ENCODE data around the gene FSTL4.

DNA sequence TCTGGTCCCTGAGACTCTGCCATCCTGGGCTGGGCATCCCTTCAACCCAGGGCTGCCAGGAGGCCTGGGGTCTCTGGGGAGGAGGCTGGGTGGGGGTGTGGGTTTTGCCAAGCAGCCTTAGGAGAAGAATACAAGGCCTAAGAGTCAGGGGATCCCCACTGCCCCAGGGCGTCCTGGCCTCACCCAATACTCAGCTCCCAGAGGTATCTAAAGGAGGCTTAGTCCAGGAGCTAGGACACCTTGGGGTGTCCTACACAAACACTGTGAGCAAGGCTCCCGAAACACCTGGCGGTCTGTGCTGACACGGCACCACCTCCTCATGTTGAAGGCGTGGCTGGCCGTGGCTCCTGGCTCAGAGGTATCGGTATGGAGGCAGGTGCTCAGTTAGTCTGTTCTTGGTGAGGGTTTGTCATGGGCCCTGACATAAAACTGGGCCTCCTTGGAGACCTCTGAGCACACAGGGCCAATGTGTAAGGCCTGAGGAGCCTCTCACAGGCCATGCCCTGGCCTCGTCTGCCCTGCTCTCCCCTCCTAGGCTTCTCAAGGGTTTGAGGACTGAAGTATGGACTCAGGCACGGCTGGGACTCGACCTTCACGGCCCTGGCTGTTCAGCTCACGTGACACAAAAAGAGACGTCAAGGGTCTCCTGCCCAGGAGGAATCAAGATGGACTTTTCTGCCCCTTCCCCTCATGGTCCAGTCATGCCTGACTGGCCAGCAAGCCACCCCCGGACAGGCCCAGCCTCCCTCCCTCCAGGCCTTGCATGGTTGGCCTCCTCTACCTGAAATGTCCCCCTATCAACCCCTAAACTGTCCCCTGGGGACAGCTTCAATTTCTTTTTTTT lies 277.3 kb downstream of the FSTL4 start:
- TF ChIP-seq, protein P1, sequence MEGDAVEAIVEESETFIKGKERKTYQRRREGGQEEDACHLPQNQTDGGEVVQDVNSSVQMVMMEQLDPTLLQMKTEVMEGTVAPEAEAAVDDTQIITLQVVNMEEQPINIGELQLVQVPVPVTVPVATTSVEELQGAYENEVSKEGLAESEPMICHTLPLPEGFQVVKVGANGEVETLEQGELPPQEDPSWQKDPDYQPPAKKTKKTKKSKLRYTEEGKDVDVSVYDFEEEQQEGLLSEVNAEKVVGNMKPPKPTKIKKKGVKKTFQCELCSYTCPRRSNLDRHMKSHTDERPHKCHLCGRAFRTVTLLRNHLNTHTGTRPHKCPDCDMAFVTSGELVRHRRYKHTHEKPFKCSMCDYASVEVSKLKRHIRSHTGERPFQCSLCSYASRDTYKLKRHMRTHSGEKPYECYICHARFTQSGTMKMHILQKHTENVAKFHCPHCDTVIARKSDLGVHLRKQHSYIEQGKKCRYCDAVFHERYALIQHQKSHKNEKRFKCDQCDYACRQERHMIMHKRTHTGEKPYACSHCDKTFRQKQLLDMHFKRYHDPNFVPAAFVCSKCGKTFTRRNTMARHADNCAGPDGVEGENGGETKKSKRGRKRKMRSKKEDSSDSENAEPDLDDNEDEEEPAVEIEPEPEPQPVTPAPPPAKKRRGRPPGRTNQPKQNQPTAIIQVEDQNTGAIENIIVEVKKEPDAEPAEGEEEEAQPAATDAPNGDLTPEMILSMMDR (IDR thresholded peaks at IDR 0.05), result no peak
- TF ChIP-seq EP300 (IDR thresholded peaks at IDR 0.05) (no peak), POLR2AphosphoS5 (IDR thresholded peaks at IDR 0.05) (no peak), POLR2A (IDR thresholded peaks at IDR 0.05) (no peak)

All from upper lobe of left lung (tissue), 4 donors.